ENCODE data around the gene GCSH.

GCSH gene

DNA sequence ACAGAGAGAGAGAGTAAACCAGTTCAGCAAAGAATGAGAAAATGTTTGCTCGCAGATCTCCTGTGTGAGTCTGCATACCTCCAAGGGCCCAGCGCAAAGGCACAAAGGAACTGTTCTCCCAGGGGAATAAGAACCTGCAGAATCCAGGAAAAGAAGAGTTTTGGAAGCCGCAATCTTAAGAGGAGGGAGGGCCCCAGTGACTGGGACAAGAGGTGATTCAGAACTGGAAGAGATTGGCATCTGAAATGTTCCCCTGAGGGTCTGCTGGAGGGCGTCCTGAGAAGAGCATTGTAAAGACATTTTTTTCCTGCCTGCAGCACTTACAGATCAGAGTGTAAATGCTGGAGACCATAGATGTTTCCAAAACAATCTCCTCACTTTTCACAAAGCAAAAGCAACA lies 54.5 kb downstream of the GCSH start:
- DNase-seq (ENCODE audit: low read depth): no peak

DNA sequence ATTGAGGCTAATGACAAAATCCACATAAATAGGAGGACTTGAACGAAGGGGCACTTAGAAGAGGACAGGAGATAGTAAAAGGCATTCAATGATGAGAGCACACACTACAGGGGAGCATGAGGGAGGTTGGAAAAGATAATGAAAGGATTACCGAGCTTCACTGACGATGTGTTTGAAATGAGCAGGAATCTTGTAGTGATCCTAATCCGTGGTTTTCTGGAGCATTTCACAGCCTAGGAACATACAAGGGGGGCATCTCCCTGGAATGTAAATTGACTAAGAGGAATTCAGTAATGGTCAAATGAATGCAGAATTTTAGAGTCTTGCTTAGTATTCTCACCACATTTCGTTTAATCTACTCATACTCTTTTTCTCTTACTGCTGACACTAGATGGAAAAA lies 55.4 kb downstream of the GCSH start:
- DNase-seq (ENCODE audit: low read depth): no peak

DNA sequence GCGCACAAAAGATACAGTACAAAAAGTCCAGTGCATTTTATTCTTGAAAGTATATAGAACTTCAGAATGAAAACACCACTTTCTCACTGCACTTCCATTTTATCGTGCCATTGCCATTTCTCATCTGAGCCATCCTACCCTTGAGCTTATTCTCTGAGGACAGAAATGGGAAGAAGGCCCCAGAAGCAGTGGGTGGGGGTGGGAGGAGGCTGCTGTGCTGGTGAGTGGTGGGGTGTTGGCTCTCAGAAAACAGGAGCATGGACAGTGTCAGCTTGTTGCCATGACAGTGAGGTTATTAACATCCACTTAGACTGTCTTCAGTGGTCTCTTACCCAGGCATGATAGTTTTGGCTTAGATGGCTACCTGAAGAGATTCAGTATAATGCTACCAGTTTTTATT lies 56.1 kb downstream of the GCSH start:
- DNase-seq (ENCODE audit: low read depth): no peak

DNA sequence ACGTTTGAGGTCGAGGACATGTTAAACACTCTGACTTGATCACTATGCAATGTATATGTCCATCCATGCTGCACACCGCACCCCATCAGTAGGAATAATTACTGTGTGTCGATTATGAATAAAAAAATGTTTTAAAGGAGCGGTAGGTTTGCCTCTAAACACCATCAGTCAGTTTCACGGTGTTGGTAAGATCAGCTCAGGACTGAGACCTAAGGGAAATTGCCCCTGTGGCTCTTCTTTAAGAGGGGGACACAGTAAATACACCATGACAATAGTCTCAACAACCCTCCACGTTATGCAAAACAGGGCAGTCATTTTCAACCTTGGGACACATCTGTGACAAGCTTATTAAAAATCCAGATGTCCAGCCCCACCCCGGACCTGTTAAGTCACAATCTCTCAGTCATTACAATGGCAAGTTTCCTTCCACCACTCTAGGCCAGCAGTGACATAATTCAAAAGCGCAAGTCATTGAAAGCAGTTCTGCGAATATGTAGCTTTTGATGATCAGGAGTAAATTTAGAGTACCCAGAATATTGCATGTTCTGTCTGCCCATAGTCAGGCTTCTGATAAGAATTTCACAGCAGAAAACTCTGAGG lies 59.3 kb downstream of the GCSH start:
- no peak for DNase-seq (ENCODE audit: low read depth)

DNA sequence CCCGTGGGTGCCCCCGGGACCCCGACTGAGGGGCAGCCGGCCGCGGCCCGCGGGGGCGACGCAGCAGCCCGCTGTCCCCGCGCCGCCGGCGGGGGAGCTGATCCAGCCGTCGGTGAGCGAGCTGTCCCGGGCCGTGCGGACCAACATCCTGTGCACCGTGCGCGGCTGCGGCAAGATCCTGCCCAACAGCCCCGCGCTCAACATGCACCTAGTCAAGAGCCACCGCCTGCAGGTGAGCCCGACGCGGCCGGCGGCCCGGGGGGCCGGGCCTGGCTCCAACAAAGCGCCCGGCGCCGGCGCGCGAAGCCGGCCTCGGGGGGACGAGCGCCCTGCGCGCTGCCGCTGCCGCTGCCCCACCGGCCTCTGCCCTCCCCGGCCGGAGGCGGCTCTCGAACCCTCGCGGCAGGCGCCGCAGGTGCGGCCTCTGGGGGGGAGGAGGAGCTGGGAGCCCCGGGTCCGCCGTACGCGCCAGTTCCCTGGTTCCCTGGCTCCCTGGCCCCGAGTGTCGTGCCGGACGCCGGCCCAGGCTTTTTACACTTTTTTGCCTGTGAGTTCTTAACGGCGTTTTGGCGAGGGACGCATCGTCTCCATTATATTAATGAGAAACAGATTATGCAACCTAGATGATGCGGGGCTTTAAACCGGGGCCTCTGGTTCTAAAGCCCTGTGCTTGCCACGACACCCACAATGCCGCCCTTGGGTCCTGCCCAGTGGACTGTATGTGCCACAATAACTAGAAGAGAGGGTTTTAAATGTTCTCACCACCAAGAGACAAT lies 60.0 kb downstream of the GCSH start:
- DNase-seq (ENCODE audit: low read depth): peak; percentile 12

DNA sequence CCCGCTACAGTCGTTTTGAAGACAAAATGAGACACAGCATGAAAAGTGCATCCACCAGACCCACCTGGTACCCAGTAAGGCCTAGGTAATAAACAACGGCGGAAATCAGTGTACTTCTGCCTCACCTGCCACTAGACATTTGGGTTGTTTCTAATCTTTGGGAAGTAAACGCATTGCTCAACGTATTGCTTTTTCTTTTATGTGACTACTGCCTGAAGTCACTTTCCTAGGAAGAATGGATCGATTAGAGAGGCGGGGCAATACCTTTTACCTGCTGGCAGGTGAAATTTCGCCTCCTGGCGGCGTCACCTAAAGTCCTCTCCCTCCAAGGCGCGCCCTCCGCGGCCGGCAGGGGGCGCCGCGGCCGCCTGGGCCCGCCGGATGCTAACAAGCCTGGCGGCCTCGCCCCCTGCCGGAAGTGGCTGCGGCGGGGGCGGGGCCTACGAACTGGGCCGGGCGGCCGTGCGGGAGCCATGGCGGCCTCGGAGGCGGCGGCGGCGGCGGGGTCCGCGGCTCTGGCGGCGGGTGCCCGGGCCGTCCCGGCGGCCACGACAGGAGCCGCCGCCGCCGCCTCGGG lies 60.7 kb downstream of the GCSH start, which contains the start of gene ATMIN:
ATMIN (plus strand) TSS at position 445 of the 577 bp plus-strand sequence; CDS start at position 474, 29 bp downstream.
- peak; percentile 75 for DNase-seq (ENCODE audit: low read depth)

All from fibroblast of gingiva (primary cell).